GM06990 (cell line): Measurements from ENCODE around the gene WIPF1.

ENCODE experiments used
- DNase-seq: peaks from one replicate; pipeline ENCODE4 v3.0.0-alpha.2; 2011; ENCODE audit not compliant: insufficient read length; ENCODE audit errors: extremely low read depth
- H3K27me3 ChIP-seq: replicated peaks from 2 replicates; pipeline ENCODE4 v1.6.0; 2011; ENCODE audit warnings: low read length; ENCODE audit not compliant: control insufficient read depth, insufficient read depth
- H3K36me3 ChIP-seq: 2 replicates; pipeline ENCODE4 v1.5.1; 2011; ENCODE audit warnings: low read length; ENCODE audit not compliant: control insufficient read depth, insufficient read depth
- H3K4me3 ChIP-seq: replicated peaks from 2 replicates; pipeline ENCODE4 v1.5.1; 2011; ENCODE audit warnings: low read depth, mild to moderate bottlenecking, control low read depth, low read length
- TF ChIP-seq, protein P1 (sequence below): IDR thresholded peaks from 2 replicates; pipeline ENCODE4 v1.5.1; 2011; ENCODE audit warnings: low read length, control low read depth, mild to moderate bottlenecking, inconsistent platforms; ENCODE audit not compliant: insufficient read depth, poor library complexity, severe bottlenecking

Gene WIPF1

GRCh38 chr2:174572556-174572955, 25.0 kb downstream of the WIPF1 start:
- H3K36me3 ChIP-seq = peaks cover 25% of the 10 kb centered on the region
- DNase-seq = no peak
- TF ChIP-seq, protein P1, sequence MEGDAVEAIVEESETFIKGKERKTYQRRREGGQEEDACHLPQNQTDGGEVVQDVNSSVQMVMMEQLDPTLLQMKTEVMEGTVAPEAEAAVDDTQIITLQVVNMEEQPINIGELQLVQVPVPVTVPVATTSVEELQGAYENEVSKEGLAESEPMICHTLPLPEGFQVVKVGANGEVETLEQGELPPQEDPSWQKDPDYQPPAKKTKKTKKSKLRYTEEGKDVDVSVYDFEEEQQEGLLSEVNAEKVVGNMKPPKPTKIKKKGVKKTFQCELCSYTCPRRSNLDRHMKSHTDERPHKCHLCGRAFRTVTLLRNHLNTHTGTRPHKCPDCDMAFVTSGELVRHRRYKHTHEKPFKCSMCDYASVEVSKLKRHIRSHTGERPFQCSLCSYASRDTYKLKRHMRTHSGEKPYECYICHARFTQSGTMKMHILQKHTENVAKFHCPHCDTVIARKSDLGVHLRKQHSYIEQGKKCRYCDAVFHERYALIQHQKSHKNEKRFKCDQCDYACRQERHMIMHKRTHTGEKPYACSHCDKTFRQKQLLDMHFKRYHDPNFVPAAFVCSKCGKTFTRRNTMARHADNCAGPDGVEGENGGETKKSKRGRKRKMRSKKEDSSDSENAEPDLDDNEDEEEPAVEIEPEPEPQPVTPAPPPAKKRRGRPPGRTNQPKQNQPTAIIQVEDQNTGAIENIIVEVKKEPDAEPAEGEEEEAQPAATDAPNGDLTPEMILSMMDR = no peak
- H3K4me3 ChIP-seq = no peak overlapping the region
- H3K27me3 ChIP-seq = no peaks in the 10 kb centered on the region

DNA sequence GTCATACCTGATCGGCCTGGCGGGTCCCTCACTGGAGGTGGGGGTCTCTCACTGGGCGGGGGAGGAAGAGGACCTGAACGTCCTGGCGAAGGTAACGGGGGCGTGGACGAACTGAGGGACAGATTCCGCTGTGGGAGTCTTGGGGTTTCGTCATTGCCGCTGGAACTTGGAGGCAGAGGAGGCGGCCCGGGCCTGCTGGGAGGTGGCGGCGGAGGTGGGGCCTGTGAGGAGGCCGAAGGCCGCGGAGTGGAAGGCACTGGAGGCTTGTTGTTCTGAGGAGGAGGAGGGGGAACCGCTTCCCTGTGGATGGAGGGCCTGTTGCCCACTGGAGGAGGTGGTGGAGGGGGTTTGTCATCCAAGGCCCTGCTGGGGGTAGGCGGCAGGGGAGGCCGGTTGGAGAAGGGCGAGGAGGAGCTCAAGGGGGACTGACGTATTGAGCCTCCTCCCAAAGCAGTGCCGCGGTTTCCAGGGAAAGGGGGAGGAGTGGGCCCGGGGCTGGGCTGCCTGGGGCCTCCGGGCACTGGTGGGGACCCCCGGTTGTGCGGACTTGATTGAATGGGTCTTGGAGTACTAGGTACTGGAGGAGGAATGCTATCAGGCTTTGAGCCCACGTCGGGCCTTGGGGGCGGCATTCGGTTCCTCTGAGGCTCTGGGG, 25.8 kb downstream of the WIPF1 start:
- TF ChIP-seq, protein P1 = no peak
- DNase-seq = no peak
- H3K27me3 ChIP-seq = no peaks in the 10 kb centered on the region
- H3K4me3 ChIP-seq = no peak overlapping the region
- peaks cover 30% of the 10 kb centered on the region for H3K36me3 ChIP-seq

DNA sequence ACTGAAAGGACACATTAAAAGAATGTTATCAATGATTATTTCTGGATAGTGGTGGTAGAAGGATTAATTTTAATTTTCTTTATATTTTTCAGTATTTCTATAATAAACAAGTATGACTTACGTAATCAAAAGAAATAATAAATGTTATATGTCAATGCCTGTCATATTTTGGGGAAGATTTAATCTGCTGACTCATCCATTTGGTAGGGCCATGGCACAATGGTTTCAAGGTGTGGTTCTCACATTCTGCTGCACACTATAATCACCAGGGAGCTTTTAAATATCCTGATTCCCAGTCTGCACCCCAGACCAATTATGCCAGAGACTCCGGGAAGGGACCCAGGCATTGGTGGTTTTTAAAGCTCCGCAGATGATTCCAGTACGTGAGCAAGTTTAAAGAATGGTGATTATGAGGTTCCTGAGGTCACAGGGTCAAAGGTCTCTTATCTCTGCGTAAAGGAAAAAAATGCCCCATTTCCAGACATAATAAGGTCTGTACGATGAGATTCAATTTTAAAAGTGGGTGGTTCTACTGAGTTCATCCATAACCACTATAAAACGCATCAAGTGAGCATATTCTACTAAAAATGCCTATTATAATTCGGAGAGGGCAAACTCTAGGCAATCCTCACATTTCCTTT, 27.2 kb downstream of the WIPF1 start:
- TF ChIP-seq, protein P1 = no peak
- no peak for DNase-seq
- Histone ChIP-seq H3K36me3 (peaks cover 30% of the 10 kb centered on the region), H3K27me3 (no peaks in the 10 kb centered on the region), H3K4me3 (no peak overlapping the region)

DNA sequence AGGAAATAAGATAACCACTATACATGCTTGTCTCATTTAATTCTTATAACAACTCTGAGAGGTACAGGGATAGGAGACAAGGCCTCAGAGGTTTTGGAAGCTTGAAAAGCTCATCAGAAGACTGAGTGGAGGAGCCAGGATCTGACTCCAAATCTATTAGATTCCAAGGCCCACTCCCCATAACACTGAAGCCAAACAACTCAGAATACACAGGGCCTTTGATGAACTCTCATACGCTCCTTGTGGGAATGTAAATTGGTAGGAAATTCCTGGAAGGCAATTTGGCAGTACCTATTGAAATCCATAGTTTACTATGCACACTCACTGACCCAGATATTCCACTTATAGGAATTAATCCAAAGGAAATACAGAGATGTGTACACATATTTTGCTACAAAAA, 27.9 kb downstream of the WIPF1 start:
- H3K36me3 ChIP-seq = peaks cover 28% of the 10 kb centered on the region
- TF ChIP-seq, protein P1 = no peak
- H3K27me3 ChIP-seq = no peaks in the 10 kb centered on the region
- H3K4me3 ChIP-seq = no peak overlapping the region
- no peak for DNase-seq

DNA sequence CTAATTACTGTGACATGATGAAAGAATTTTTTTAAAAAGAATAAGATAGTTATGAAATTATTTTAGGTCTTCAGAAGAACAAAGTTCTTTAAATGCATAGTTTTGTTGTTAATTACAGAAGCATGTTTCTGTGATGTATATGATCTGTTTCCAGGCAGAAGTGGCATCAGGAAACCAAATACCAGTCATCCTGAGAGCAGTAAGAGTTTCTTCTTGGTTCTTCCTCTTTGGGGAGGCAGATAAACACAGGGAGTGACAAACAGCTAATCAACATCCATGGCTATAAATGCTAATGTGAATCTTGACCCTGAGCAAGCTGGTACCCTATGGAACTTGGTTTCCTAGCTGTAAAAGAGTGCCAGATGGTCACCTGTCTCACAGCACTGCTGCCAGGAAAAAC, 29.2 kb downstream of the WIPF1 start:
- H3K36me3 ChIP-seq = peaks cover 28% of the 10 kb centered on the region
- DNase-seq = no peak
- TF ChIP-seq, protein P1 = no peak
- no peaks in the 10 kb centered on the region for H3K27me3 ChIP-seq
- no peak overlapping the region for H3K4me3 ChIP-seq
